Omental fat pad (tissue), 4 donors: ENCODE data around the gene GAB2. TPM values are rescaled to one million over a fixed set of nuclear protein-coding genes. Genes with fewer than 3 reads are reported as not detected.

Experiments
- ATAC-seq: fragments of 150-250 bp; one replicate; pipeline ENCODE4 v1.9.1; 2016; ENCODE audit warnings: mild to moderate bottlenecking, moderate library complexity; ENCODE audit not compliant: low FRiP score
- DNase-seq: peaks from one replicate; pipeline ENCODE4 v3.0.0-alpha.2; 2019; ENCODE audit warnings: low spot score
- total RNA-seq, 4 donors: library from RNA; depleted of rRNA; stranded (reverse); fragments of >200 nt; gene quantifications; one replicate each; pipeline ENCODE4 v1.1.0, GENCODE V29; 2016
- TF ChIP-seq, protein P1 (sequence below), 3 donors: fragments of 450-650 bp; IDR thresholded peaks; one replicate each; pipeline ENCODE4 v1.5.1; 2016 to 2017; ENCODE audit warnings: antibody characterized with exemption in 3 of 3, mild to moderate bottlenecking in 3 of 3, moderate library complexity in 2 of 3

The GAB2 gene
- total RNA-seq, 4 donors from 2014 or later, result 25.3 to 97.7 (median 36.1) TPM

DNA sequence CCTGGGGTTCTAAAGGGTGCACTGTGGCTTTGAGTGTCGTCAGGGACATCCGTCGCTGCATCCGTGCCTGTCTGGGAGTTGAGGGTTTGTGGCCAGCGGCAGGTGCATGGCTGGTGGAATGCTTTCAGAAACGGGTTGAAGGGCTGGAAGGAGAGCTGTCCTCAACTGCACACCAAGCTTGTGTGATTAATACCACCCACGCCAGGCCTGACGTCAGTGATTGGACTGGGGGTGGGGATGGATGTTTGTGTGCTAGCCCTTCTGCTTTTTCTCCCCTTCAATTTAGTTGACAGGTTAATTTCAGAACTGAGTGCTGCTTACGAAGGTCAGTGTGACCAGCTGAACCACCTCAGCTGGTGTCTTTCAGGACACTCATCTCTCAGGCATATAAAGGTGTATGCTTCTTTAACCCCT lies 3.2 kb upstream of the GAB2 start:
- DNase-seq (peak; percentile 79), ATAC-seq (no peak)
- TF ChIP-seq, protein P1, sequence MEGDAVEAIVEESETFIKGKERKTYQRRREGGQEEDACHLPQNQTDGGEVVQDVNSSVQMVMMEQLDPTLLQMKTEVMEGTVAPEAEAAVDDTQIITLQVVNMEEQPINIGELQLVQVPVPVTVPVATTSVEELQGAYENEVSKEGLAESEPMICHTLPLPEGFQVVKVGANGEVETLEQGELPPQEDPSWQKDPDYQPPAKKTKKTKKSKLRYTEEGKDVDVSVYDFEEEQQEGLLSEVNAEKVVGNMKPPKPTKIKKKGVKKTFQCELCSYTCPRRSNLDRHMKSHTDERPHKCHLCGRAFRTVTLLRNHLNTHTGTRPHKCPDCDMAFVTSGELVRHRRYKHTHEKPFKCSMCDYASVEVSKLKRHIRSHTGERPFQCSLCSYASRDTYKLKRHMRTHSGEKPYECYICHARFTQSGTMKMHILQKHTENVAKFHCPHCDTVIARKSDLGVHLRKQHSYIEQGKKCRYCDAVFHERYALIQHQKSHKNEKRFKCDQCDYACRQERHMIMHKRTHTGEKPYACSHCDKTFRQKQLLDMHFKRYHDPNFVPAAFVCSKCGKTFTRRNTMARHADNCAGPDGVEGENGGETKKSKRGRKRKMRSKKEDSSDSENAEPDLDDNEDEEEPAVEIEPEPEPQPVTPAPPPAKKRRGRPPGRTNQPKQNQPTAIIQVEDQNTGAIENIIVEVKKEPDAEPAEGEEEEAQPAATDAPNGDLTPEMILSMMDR (IDR thresholded peaks at IDR 0.05), result no peak

DNA sequence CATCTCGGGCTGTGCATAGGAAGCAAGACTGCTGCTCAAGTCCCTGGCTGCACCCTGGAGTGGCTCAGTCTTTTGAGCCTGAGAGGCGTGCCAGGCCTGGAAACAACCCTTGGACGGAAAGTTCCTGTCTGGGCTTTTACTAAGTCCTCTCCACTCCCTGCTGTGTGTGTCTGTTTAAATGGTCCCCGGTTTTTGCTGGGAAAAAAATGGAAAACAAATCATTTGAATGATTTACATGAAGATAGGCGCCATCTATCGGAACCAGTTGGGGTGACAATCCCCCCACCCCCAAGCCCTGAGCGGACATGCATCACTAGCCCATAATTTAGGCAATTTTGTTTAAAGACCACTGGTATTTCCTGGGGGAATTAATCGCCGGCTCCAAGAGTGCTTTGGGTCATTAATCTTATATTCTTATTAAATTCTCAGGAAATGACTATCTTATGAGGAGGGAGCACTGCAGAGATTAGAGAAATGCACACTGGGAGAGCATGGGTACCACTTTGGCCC lies 2.7 kb upstream of the GAB2 start:
- ATAC-seq (no peak), DNase-seq (peak; percentile 71)
- TF ChIP-seq, protein P1 (IDR thresholded peaks at IDR 0.05), result no peak

DNA sequence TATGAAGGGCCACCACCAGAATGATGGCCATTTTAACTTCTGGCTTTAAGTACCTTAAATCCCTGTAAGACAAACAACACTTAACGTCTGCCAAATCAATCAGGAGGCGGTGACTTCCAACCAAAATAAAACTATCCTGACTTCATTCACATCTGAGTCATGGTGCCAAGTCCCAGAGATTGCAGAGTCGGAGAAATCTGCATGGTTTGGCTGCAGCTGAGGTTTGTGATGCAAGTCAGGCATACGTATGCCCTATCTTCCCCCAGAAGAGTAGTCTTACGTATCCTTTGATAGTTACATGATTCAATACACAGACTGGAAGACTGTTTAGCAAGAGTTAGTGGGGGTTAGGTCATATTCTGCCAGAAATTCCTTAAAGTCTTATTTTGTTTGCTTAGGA lies 1.7 kb upstream of the GAB2 start:
- peak; percentile 78 for ATAC-seq
- TF ChIP-seq, protein P1 (IDR thresholded peaks at IDR 0.05), result no peak
- DNase-seq, result no peak

DNA sequence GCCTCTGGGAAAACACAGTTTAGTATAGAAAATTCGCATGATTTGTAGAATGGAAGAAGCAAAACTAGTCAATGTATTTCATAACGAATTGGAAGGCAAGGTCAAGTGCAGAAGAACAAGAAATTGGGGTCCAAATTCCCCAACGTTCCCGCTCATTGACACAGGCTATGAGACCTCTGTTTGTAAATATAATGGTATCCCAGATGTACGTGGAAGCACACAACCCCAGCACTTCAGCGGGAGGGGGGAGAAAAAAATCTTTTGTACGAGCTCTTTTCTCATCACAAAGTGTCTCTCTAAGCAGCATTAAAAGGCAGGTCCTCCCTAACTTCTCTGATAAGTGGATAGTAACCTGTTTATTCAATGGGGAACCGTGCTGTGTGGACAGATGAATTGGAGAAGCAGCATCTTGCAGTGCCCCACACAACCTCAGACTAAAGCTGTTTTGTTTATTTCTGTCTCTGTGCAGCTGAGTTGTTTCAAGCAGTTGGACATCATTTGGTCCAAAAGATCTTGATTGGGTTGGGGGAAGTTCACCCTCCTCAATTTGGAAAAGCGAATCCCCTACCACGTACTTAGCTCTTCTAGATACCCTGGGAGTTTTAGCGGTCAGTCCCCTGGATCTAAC lies 1.1 kb upstream of the GAB2 start:
- DNase-seq (no peak), ATAC-seq (no peak)

DNA sequence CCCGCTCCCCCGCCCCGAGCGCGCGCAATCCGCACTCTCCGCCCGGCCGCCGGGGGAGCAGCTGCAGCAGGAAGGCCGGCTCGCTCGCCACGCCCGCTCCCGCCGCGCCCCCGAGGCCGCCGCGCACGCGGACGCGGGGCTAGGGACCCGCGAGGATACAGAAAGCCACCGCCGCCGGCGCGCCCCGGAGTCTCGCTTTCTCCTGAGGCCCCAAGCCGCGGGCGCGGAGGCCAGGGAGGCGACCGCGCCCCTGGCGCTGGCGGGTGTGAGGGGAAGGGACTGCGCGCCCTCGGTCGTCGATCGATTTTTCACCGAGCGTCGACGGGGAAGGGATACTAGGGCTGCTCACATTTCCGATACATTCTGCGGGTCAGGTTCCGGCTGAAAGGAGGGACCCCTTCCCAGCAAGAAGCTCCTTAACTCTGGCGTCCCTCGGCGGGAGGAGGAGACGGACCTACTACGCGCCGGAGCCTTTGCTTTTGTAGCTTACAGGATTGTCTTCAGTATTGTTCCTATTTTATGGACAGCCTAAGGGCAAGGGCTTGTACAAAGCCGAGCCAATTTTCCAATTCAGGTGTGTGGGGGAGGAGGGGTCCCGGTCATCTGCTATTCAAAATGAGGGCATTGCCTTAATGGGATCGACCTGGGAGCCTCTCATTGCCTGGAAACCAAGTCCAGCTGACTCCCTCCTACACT lies 416 bp upstream of the GAB2 start:
- TF ChIP-seq, protein P1 (IDR thresholded peaks at IDR 0.05), result no peak
- ATAC-seq, result no peak
- peak; percentile 38 for DNase-seq

More for the DNA sequence above, 1.1 kb upstream of the GAB2 start:
- TF ChIP-seq, protein P1 (IDR thresholded peaks at IDR 0.05), result no peak

DNA sequence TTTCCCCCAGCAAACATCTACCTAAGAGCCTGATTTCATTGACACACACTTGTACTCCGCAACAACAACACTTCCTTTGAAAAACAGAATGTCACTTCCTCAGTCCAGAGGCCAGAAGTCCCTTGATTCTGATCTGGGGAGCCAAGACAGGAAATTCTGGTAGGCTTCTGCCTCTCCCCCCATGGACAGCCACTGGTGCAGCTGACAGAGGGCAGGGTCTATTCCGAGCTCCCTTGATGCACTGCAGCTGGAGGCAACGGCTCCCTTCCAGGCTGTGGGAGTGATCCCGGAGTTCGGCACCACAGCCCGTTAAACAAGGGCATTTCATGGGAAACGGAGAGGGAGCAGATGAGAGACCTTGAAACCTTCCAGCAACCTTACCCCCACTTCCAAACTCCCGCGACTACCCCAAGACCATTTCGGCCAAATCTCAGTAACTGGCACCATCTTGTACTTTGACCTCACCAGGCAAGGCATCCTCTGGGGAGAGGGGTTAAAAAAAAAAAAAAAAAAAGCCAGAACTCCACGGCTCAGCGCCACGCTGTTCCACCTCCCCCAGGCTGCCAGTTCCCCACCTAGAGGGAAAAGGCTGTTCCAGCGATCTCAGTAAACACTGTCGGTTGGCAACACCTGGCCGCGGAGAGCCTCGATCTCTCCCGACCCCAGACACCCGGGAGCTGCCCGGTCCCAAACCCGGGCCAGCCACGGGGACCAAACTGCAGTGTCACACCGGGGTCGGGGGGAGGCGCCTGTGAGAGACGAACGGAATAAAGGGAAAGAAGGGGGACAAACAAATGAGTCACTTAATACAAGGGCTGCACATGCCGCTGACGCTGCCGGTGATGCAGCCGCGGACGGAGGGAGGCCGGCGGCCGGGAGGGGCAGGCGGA lies 1.1 kb downstream of the GAB2 start:
- TF ChIP-seq, protein P1 (IDR thresholded peaks at IDR 0.05), result no peak
- ATAC-seq, result peak; percentile 54
- DNase-seq, result peak; percentile 58
